SW480 (cell line): ENCODE measurements around the gene CHN2.

Experiments used
- DNase-seq: peaks from one replicate; pipeline ENCODE4 v3.0.0-alpha.2; 2016; ENCODE audit warnings: low spot score

CHN2 gene

GRCh38 chr7:29285444-29285793 is 90.8 kb downstream of the CHN2 start:
- peak; percentile 99 for DNase-seq

- DNase-seq, result peak; percentile 11
These were observed 91.3 kb downstream of the CHN2 start for GRCh38 chr7:29285861-29286260.

- peak; percentile 62 for DNase-seq
These were observed 92.8 kb downstream of the CHN2 start for GRCh38 chr7:29287366-29287765.

GRCh38 chr7:29288181-29289091 is 93.9 kb downstream of the CHN2 start:
- no peak for DNase-seq

- DNase-seq, result no peak
These were observed 94.8 kb downstream of the CHN2 start for GRCh38 chr7:29289156-29290021.

GRCh38 chr7:29290829-29291228 is 96.3 kb downstream of the CHN2 start:
- DNase-seq, result no peak

GRCh38 chr7:29291723-29292618 is 97.4 kb downstream of the CHN2 start:
- DNase-seq, result no peak

- no peak for DNase-seq
These were observed 98.5 kb downstream of the CHN2 start for GRCh38 chr7:29292886-29293658.

- no peak for DNase-seq
These were observed 101.8 kb downstream of the CHN2 start for GRCh38 chr7:29296421-29296820.

- DNase-seq, result no peak
These were observed 102.8 kb downstream of the CHN2 start for GRCh38 chr7:29297194-29297890.

- DNase-seq, result no peak
These were observed 104.5 kb downstream of the CHN2 start for GRCh38 chr7:29299086-29299485.

GRCh38 chr7:29300026-29300480 is 105.5 kb downstream of the CHN2 start:
- DNase-seq, result no peak

- DNase-seq, result no peak
These were observed 106.1 kb downstream of the CHN2 start for GRCh38 chr7:29300649-29301048.

GRCh38 chr7:29302666-29303395 is 108.3 kb downstream of the CHN2 start:
- no peak for DNase-seq

GRCh38 chr7:29304756-29305155 is 110.2 kb downstream of the CHN2 start:
- no peak for DNase-seq

GRCh38 chr7:29306319-29306991 is 111.9 kb downstream of the CHN2 start:
- DNase-seq, result no peak

GRCh38 chr7:29308424-29308823 is 113.8 kb downstream of the CHN2 start:
- DNase-seq, result no peak

- peak; percentile 26 for DNase-seq
These were observed 114.7 kb downstream of the CHN2 start for GRCh38 chr7:29309041-29309854.
